Ectodermal cell (in vitro differentiated cells): ENCODE results near the gene SYCP2L.
"Not testable (repeated sequence)": the region's sequence is repeated elsewhere in the genome, so short reads cannot be mapped to it uniquely, and the experiment has no call there.

ENCODE experiments used
- H3K27ac ChIP-seq: 2 replicates; pipeline ENCODE4 v1.7.0; 2013; ENCODE audit warnings: mild to moderate bottlenecking, low read depth, low read length; ENCODE audit not compliant: insufficient read depth, poor library complexity, severe bottlenecking
- H3K27me3 ChIP-seq: 2 replicates; pipeline ENCODE4 v1.7.0; 2013; ENCODE audit warnings: mild to moderate bottlenecking, low read length; ENCODE audit not compliant: insufficient read depth, control insufficient read depth, poor library complexity, severe bottlenecking
- H3K36me3 ChIP-seq: one replicate; pipeline ENCODE4 v1.7.0; 2013; ENCODE audit warnings: low read length; ENCODE audit not compliant: control insufficient read depth, insufficient read depth
- H3K4me1 ChIP-seq: one replicate; pipeline ENCODE4 v1.7.0; 2013; ENCODE audit warnings: low read length; ENCODE audit not compliant: control insufficient read depth, insufficient read depth
- H3K4me3 ChIP-seq: 2 replicates; pipeline ENCODE4 v1.7.0; 2013; ENCODE audit warnings: low read depth, low read length, control low read depth; ENCODE audit not compliant: insufficient read depth
- H3K9me3 ChIP-seq: 2 replicates; pipeline ENCODE4 v1.7.0; 2013; ENCODE audit warnings: mild to moderate bottlenecking, low read length, moderate library complexity; ENCODE audit not compliant: control insufficient read depth
- WGBS, 2 experiments: methylation state at CpG; one replicate each; pipeline ENCODE4 v1.1.7; 2013; ENCODE audit warnings: missing lambda C conversion rate in 2 of 2; 5-methylcytosine and 5-hydroxymethylcytosine counted together

SYCP2L gene

DNA sequence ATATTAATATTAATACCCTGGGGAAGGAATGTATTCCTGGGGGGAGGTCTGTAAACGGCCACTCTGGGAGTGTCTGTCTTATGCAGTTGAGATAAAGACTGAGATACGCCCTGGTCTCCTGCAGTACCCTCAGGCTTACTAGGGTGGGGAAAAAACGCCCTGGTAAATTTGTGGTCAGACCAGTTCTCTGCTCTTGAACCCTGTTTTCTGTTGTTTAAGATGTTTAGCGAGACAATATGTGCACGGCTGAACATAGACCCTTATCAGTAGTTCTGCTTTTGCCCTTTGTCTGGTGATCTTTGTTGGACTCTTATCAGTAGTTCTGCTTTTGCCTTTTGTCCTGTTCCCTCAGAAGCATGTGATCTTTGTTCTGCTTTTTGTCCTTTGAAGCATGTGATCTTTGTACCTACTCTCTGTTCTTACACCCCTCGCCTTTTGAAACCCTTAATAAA, 33.0 kb upstream of the SYCP2L start:
- H3K27me3 ChIP-seq, H3K4me1 ChIP-seq, H3K9me3 ChIP-seq, H3K36me3 ChIP-seq, H3K4me3 ChIP-seq, H3K27ac ChIP-seq: not testable (repeated sequence)
- 93 to 95% methylated on average over 6 of the region's 6 CpGs for WGBS, 2 experiments

- H3K27ac ChIP-seq = no peak overlapping the region
- H3K36me3 ChIP-seq = no peaks in the 10 kb centered on the region
- no peak overlapping the region for H3K4me3 ChIP-seq
- H3K9me3 ChIP-seq = no peaks in the 10 kb centered on the region
- WGBS, 2 experiments = 87 to 89% methylated on average over 7 of the region's 7 CpGs
- H3K27me3 ChIP-seq = no peaks in the 10 kb centered on the region
- no peaks in the 10 kb centered on the region for H3K4me1 ChIP-seq
These were observed 31.8 kb upstream of the SYCP2L start for GRCh38 chr6:10854922-10855632.

DNA sequence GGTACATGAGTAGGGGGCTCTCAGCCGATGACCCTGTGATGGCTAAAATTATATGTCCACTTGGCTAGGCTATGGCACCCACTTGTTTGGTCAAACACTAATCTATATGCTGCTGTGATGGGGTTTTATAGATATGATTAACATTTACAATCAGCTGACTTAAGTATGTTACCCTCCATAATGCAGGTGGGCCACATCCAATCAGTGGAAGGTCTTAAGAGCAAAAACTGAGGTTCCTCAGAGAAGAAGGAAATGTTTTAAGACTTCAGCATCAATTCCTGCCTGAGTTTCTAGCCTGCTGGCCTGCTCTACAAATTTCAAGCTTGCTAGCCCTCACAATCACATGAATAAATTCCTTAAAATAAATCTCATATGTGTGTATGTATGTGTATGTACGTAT, 29.6 kb upstream of the SYCP2L start:
- H3K9me3 ChIP-seq = no peaks in the 10 kb centered on the region
- H3K4me3 ChIP-seq = no peak overlapping the region
- no peaks in the 10 kb centered on the region for H3K27me3 ChIP-seq
- H3K4me1 ChIP-seq = no peaks in the 10 kb centered on the region
- no peak overlapping the region for H3K27ac ChIP-seq
- 90 to 93% methylated on average over 1 to 2 of the region's 2 CpGs for WGBS, 2 experiments
- H3K36me3 ChIP-seq = no peaks in the 10 kb centered on the region

DNA sequence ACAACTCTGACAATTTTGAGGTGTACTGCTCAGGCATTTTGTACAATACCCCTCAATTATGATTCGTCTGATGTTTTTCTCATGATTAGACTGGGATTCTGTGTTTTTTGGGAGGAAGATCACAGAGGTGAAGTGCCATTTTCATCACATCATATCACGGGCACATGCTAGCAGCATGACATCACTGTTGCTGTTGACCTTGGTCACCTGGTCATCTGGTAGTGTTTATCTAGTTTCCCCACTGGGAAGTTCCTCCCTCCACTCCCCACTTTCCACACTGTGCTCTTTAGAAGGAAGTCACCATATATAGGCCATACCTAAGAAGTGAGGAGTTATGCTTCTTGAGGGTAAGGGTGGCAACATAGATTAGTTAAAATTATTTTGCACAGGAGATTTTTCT, 25.8 kb upstream of the SYCP2L start:
- Histone ChIP-seq H3K9me3 (no peaks in the 10 kb centered on the region), H3K4me1 (no peaks in the 10 kb centered on the region), H3K27ac (no peak overlapping the region), H3K27me3 (no peaks in the 10 kb centered on the region), H3K4me3 (no peak overlapping the region), H3K36me3 (no peaks in the 10 kb centered on the region)
- 93 to 96% methylated on average over 2 of the region's 2 CpGs for WGBS, 2 experiments

GRCh38 chr6:10862361-10862760, 24.5 kb upstream of the SYCP2L start:
- WGBS, 2 experiments = 70 to 71% methylated on average over 4 of the region's 4 CpGs
- Histone ChIP-seq H3K27me3 (no peaks in the 10 kb centered on the region), H3K9me3 (no peaks in the 10 kb centered on the region), H3K27ac (no peak overlapping the region), H3K4me1 (no peaks in the 10 kb centered on the region), H3K36me3 (no peaks in the 10 kb centered on the region), H3K4me3 (no peak overlapping the region)

DNA sequence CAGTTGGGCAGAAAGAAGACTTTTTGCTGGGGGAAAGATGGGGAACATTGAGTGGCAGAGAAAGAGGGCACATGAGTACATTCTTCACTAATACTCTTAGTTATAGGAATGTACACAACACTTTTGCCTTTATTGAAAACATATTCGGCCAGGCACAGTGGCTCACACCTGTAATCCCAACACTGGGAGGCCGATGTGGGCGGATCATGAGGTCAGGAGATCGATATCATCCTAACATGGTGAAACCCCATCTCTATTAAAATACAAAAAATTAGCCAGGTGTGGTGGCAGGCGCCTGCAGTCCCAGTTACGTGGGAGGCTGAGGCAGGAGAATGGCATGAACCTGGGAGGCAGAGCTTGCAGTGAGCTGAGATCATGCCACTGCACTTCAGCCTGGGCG, 23.8 kb upstream of the SYCP2L start:
- not testable (repeated sequence) for H3K9me3 ChIP-seq, H3K27ac ChIP-seq, H3K4me1 ChIP-seq, H3K4me3 ChIP-seq, H3K36me3 ChIP-seq, H3K27me3 ChIP-seq
- 92 to 93% methylated on average over 7 of the region's 7 CpGs for WGBS, 2 experiments

- H3K4me1 ChIP-seq, H3K9me3 ChIP-seq, H3K27ac ChIP-seq, H3K36me3 ChIP-seq, H3K27me3 ChIP-seq, H3K4me3 ChIP-seq: not testable (repeated sequence)
- 88 to 91% methylated on average over 3 of the region's 3 CpGs for WGBS, 2 experiments
These were observed 20.1 kb upstream of the SYCP2L start for GRCh38 chr6:10866709-10867108.

DNA sequence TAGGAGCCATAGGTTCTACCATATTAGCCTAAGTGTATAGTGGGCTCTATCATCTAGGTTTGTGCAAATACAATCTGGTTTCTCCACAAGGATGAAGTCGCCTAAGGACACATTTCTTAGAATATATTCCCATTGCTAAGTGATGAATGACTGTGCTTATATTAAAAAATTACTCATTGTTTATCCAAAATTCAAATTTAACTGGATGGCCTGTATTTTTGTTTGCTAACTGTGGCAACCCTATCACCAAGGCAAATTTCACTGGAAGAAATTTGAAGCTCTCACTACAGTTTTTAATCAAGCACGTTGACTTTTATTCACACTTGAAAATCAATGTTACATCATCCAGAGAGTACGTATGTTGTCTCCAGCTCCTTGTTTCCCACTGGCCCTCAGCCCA, 18.9 kb upstream of the SYCP2L start:
- 93 to 96% methylated on average over 2 to 3 of the region's 3 CpGs for WGBS, 2 experiments
- H3K36me3 ChIP-seq = no peaks in the 10 kb centered on the region

DNA sequence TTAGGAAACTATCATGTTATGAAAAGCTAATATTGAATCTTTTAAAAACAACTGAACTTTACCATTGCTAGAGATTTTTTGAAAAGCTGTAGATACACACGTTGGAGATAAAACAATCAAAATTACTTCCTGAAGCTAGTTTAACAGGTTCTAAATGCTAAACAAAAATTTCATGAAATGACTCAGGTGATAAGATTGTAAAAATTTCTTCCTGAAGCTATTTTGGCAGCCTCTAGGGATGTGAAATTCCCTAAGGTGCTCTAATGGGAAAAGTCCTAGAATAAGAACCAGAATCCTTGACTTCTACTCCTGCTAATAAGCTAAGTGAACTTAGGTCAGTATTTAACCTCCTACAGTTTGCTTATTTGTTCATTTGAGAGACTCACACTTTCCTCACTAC, 13.5 kb upstream of the SYCP2L start:
- Histone ChIP-seq H3K4me1 (no peaks in the 10 kb centered on the region), H3K27me3 (peaks cover 2% of the 10 kb centered on the region), H3K4me3 (no peak overlapping the region), H3K36me3 (no peaks in the 10 kb centered on the region), H3K27ac (no peak overlapping the region), H3K9me3 (no peaks in the 10 kb centered on the region)
- 70% methylated on average over 1 of the region's 1 CpG; no CpG with 5 or more reads in 1 of the 2 experiments for WGBS, 2 experiments

More for the DNA sequence above, 18.9 kb upstream of the SYCP2L start:
- Histone ChIP-seq H3K27ac (no peak overlapping the region), H3K4me3 (no peak overlapping the region), H3K9me3 (no peaks in the 10 kb centered on the region), H3K4me1 (no peaks in the 10 kb centered on the region), H3K27me3 (no peaks in the 10 kb centered on the region)

- Histone ChIP-seq H3K36me3 (no peaks in the 10 kb centered on the region), H3K27ac (no peak overlapping the region), H3K4me3 (no peak overlapping the region), H3K27me3 (peaks cover 10% of the 10 kb centered on the region), H3K4me1 (no peaks in the 10 kb centered on the region), H3K9me3 (no peaks in the 10 kb centered on the region)
- WGBS, 2 experiments = 82 to 87% methylated on average over 6 of the region's 6 CpGs
These were observed 12.6 kb upstream of the SYCP2L start for GRCh38 chr6:10874207-10874606.

DNA sequence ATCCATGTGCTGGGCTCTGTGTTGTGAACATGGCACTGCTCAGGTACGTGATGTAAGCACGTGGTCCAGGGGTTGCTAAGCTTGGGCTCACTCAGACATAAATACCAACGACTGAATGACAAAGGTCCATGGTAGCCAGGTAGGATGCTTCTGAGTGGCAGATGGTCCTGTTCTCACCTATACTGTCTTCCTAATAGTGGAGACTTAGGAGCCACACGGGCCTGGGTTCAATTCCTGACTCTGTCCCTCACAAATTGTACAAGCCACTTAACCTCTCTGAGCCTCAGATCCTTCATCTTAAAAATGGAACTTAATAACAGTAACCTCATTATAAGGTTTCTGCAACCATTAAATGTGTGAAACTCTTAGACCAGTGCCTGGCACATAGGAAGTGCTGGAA, 11.8 kb upstream of the SYCP2L start:
- no peak overlapping the region for H3K4me3 ChIP-seq
- WGBS, 2 experiments = 88 to 95% methylated on average over 4 of the region's 4 CpGs
- H3K9me3 ChIP-seq = no peaks in the 10 kb centered on the region
- H3K36me3 ChIP-seq = no peaks in the 10 kb centered on the region
- H3K4me1 ChIP-seq = no peaks in the 10 kb centered on the region
- H3K27ac ChIP-seq = no peak overlapping the region
- peaks cover 19% of the 10 kb centered on the region for H3K27me3 ChIP-seq
